ENCODE results near the gene TMEM179.

TMEM179 gene

GRCh38 chr14:104594310-104595046, 10.1 kb downstream of the TMEM179 start:
- DNase-seq (ENCODE audit: low read depth) = no peak
- no peak overlapping the region for H3K4me3 ChIP-seq (ENCODE audit: low read length)
- TF ChIP-seq, protein P1, sequence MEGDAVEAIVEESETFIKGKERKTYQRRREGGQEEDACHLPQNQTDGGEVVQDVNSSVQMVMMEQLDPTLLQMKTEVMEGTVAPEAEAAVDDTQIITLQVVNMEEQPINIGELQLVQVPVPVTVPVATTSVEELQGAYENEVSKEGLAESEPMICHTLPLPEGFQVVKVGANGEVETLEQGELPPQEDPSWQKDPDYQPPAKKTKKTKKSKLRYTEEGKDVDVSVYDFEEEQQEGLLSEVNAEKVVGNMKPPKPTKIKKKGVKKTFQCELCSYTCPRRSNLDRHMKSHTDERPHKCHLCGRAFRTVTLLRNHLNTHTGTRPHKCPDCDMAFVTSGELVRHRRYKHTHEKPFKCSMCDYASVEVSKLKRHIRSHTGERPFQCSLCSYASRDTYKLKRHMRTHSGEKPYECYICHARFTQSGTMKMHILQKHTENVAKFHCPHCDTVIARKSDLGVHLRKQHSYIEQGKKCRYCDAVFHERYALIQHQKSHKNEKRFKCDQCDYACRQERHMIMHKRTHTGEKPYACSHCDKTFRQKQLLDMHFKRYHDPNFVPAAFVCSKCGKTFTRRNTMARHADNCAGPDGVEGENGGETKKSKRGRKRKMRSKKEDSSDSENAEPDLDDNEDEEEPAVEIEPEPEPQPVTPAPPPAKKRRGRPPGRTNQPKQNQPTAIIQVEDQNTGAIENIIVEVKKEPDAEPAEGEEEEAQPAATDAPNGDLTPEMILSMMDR (conservative IDR thresholded peaks at IDR 0.05; ENCODE audit: low read length) = no peak

DNA sequence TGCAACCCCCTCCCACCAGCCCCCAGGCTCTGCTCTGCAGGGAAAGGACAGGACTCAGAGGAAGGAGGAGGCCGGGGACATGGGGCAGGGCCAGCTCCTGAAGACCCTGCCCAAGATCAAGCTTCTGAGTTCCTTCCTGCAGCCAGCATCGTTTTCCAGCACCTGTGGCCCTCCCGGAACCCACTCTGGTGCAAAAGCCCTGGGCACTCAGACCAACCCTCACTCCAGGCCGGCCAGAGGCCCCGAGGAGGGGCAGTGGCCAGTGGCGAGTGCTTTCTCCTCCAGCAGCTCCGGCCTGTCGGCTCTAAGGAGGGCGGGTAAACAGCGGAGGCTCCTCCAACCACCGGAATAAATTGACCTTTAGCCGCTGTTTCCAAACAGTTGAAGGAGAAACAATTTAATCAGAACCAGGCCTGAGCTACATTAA, 10.8 kb downstream of the TMEM179 start:
- no peak overlapping the region for H3K4me3 ChIP-seq (ENCODE audit: low read length)
- TF ChIP-seq, protein P1 (conservative IDR thresholded peaks at IDR 0.05; ENCODE audit: low read length) = no peak
- DNase-seq (ENCODE audit: low read depth) = no peak

DNA sequence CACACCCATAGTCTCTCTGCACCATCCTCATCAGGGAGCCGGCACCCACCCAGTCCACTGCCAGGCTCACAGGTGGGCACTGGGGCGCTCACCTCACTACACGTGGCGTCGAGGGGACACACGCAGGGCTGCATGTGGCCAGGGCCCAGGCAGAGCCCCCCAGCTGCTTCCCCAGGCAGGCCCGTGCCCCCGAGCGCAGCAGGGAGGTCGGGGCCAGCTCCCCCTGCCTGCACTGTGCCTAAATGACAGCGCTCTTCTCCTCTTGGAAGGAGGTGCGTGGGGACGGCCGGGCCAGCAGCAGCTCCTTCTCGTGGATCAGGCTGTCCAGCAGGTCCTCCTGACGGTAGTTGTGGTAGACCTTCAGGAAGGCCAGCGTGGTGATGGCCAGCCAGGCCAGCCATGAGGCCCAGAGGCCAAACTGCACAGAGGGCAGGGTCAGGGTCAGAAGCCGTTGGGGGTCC, 11.3 kb downstream of the TMEM179 start:
- TF ChIP-seq, protein P1 (conservative IDR thresholded peaks at IDR 0.05; ENCODE audit: low read length) = no peak
- no peak for DNase-seq (ENCODE audit: low read depth)
- no peak overlapping the region for H3K4me3 ChIP-seq (ENCODE audit: low read length)

DNA sequence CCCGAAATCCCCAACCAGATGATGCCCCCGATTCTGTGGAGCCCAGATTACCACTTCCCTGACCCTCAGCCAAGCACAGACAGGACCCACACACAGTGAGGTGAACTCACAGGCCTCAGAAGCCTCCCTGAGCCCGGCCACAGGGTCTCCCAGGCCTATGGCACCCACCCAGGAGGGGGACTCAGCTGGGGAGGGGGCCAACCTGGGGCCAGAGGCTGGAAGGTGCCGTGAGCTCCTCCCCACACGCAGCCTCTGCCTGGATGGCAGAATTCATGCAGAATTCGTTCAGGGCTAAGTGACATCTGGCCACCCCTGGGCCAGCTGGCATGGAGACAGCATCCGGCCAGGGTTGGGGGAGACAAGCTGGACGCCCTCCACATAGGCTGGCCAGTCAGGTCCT, 11.8 kb downstream of the TMEM179 start:
- no peak overlapping the region for H3K4me3 ChIP-seq (ENCODE audit: low read length)
- TF ChIP-seq, protein P1 (conservative IDR thresholded peaks at IDR 0.05; ENCODE audit: low read length) = no peak
- DNase-seq (ENCODE audit: low read depth) = no peak

GRCh38 chr14:104592292-104592672, 12.3 kb downstream of the TMEM179 start:
- no peak overlapping the region for H3K4me3 ChIP-seq (ENCODE audit: low read length)
- no peak for DNase-seq (ENCODE audit: low read depth)
- TF ChIP-seq, protein P1 (conservative IDR thresholded peaks at IDR 0.05; ENCODE audit: low read length) = no peak

DNA sequence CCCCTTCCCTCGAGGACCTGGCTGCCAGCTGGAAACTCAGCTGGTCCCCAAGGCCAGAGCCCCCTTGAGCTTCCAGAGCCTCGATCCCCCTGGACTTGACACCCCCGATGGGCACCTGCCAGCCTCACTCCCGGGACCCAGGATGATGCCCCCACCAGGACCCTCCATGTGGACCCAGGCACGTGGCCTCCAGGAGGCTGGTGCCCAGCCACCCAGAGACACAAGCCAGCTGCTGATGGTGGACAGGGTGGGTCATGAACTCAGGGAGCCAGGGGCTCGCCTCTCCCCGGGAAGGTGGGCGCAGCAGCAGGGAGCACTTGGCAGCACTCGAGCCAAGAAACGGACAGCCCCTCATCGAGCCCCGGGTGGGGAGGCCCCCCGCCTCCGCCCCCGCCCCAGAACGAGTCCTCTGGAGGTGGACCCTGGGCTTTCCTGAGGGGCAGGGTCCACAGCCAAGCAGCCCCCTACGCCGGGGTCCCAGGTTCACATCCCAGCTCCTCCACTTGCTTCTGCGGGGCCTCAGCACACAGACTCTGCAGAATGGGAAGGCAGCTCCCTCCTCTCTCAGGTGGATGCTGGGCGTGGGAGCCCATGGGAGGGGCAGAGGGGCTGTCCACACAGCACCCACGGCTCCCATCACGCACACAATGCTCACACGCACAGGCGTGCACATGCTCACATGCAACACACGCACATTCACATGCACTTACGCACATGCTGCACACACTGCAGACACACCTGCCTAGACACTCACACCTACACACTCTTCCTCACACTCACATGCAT, 12.9 kb downstream of the TMEM179 start:
- DNase-seq (ENCODE audit: low read depth) = no peak
- H3K4me3 ChIP-seq (ENCODE audit: low read length) = no peak overlapping the region
- TF ChIP-seq, protein P1 (conservative IDR thresholded peaks at IDR 0.05; ENCODE audit: low read length) = no peak
